CD14-positive monocyte (primary cell): ENCODE data around the gene BLZF1. TPM values are rescaled to one million over a fixed set of nuclear protein-coding genes. Genes with fewer than 3 reads are reported as not detected.

Source experiments
- DNase-seq, 3 donors: peaks; one replicate each; pipeline ENCODE4 v3.0.0-alpha.2; 2011 to 2022
- H2AFZ ChIP-seq: 2 replicates; pipeline ENCODE4 v1.6.0; 2012; ENCODE audit warnings: mild to moderate bottlenecking, low read depth, low read length, inconsistent platforms; ENCODE audit not compliant: insufficient read depth, poor library complexity, severe bottlenecking
- H3K27ac ChIP-seq, 2 donors: 1 replicate in 1 of 2; 2 replicates in 1 of 2; pipeline ENCODE4 v1.5.1; 2012 to 2013; ENCODE audit warnings: low read length in 2 of 2, control low read depth in 1 of 2, inconsistent platforms in 1 of 2, low read depth in 1 of 2, mild to moderate bottlenecking in 1 of 2
- H3K27me3 ChIP-seq, 2 donors: one replicate each; pipeline versions ENCODE4 v1.6.0 to v1.6.1; 2011 to 2013; ENCODE audit warnings: low read length in 2 of 2; ENCODE audit not compliant: control insufficient read depth in 2 of 2, insufficient read depth in 2 of 2
- H3K36me3 ChIP-seq, 2 donors: replicated peaks in 1 of 2; 1 replicate in 1 of 2; 2 replicates in 1 of 2; pipeline versions ENCODE4 v1.5.1 to v1.6.1; 2012 to 2013; ENCODE audit warnings: low read length in 2 of 2, control low read depth in 1 of 2, inconsistent platforms in 1 of 2, mild to moderate bottlenecking in 1 of 2; ENCODE audit not compliant: insufficient read depth in 2 of 2, control insufficient read depth in 1 of 2
- H3K4me1 ChIP-seq, 2 donors: 1 replicate in 1 of 2; 2 replicates in 1 of 2; pipeline versions ENCODE4 v1.5.1 to v1.6.1; 2012 to 2013; ENCODE audit warnings: low read length in 2 of 2, control low read depth in 1 of 2, inconsistent platforms in 1 of 2, mild to moderate bottlenecking in 1 of 2, moderate library complexity in 1 of 2; ENCODE audit not compliant: insufficient read depth in 2 of 2, control insufficient read depth in 1 of 2
- H3K4me2 ChIP-seq: replicated peaks from 2 replicates; pipeline ENCODE3; 2012; ENCODE audit warnings: low read length, moderate library complexity, mild to moderate bottlenecking; ENCODE audit not compliant: poor library complexity, severe bottlenecking; ENCODE audit errors: extremely low read depth
- H3K4me3 ChIP-seq, 3 experiments: fragments of 200-600 bp in 1 of 3; sonication (generic) in 1 of 3; replicated peaks in 1 of 3; 1 replicate in 2 of 3; 2 replicates in 1 of 3; pipeline ENCODE4 v1.5.1; 2011 to 2013; ENCODE audit warnings: low read length in 3 of 3, mild to moderate bottlenecking in 3 of 3, control low read depth in 2 of 3, low read depth in 2 of 3, inconsistent platforms in 1 of 3, moderate library complexity in 1 of 3
- H3K79me2 ChIP-seq: 2 replicates; pipeline ENCODE4 v1.6.0; 2012; ENCODE audit warnings: mild to moderate bottlenecking, control low read depth, inconsistent platforms, low read length, moderate library complexity; ENCODE audit not compliant: insufficient read depth
- H3K9ac ChIP-seq: 2 replicates; pipeline ENCODE4 v1.6.0; 2017; ENCODE audit warnings: low read length, mild to moderate bottlenecking; ENCODE audit not compliant: insufficient read depth, poor library complexity, severe bottlenecking
- H3K9me3 ChIP-seq, 2 donors: replicated peaks in 1 of 2; 1 replicate in 1 of 2; 2 replicates in 1 of 2; pipeline versions ENCODE4 v1.5.1 to v1.6.1; 2012 to 2013; ENCODE audit warnings: low read length in 2 of 2, control low read depth in 1 of 2; ENCODE audit not compliant: control insufficient read depth in 1 of 2, insufficient read depth in 1 of 2
- H4K20me1 ChIP-seq: 2 replicates; pipeline ENCODE4 v1.6.0; 2012; ENCODE audit warnings: mild to moderate bottlenecking, low read length, control low read depth, moderate library complexity; ENCODE audit not compliant: insufficient read depth
- H3K27ac Mint-ChIP-seq, 7 donors: one replicate each; pipeline ENCODE4 v1.8.0; 2020; ENCODE audit warnings: mild to moderate bottlenecking in 7 of 7, mixed read lengths in 7 of 7, moderate library complexity in 6 of 7, inconsistent platforms in 2 of 7
- H3K27me3 Mint-ChIP-seq, 3 donors: one replicate each; pipeline ENCODE4 v1.8.0; 2021 to 2022; ENCODE audit warnings: low read depth in 3 of 3, mild to moderate bottlenecking in 3 of 3, mixed read lengths in 3 of 3, moderate library complexity in 3 of 3, inconsistent platforms in 1 of 3
- H3K36me3 Mint-ChIP-seq, 2 donors: one replicate each; pipeline ENCODE4 v1.8.0; 2020; ENCODE audit warnings: mixed read lengths in 2 of 2, inconsistent platforms in 1 of 2, mild to moderate bottlenecking in 1 of 2
- H3K4me1 Mint-ChIP-seq: one replicate; pipeline ENCODE4 v1.8.0; 2020; ENCODE audit warnings: mild to moderate bottlenecking, mixed read lengths
- H3K4me3 Mint-ChIP-seq, 2 donors: one replicate each; pipeline ENCODE4 v1.8.0; 2020; ENCODE audit warnings: mild to moderate bottlenecking in 2 of 2, mixed read lengths in 2 of 2, moderate library complexity in 1 of 2
- H3K9me3 Mint-ChIP-seq, 7 donors: one replicate each; pipeline ENCODE4 v1.8.0; 2020 to 2022; ENCODE audit warnings: mixed read lengths in 7 of 7, mild to moderate bottlenecking in 6 of 7, moderate library complexity in 6 of 7, inconsistent platforms in 2 of 7
- CTCF ChIP-seq: fragments of 200-600 bp; IDR thresholded peaks from one replicate; pipeline ENCODE4 v1.8.0; 2022; ENCODE audit warnings: antibody characterized with exemption, mild to moderate bottlenecking
- WGBS: methylation state at CpG from one replicate; pipeline ENCODE4 v1.1.5; 2013; ENCODE audit warnings: missing lambda C conversion rate; ENCODE audit not compliant: insufficient coverage; 5-methylcytosine and 5-hydroxymethylcytosine counted together
- intact Hi-C, 2 donors: fragments of 100-400 bp; cut with micrococcal nuclease; formaldehyde crosslinking; loops; one replicate each; pipeline versions ENCODE4 v1.15.0 to v1.15.1; 2023
- polyA plus RNA-seq, 3 donors: library from polyadenylated mRNA; depleted of rRNA in 1 of 3; unstranded in 2 of 3; stranded (reverse) in 1 of 3; fragments of 300-500 nt in 2 of 3; fragments of >200 nt in 1 of 3; fragmentation: Illumina TruSeq in 2 of 3; gene quantifications; 1 replicate in 2 of 3; 2 replicates in 1 of 3; pipeline ENCODE4 v1.2.3, GENCODE V29; 2012 to 2021

Gene BLZF1
- polyA plus RNA-seq, 3 donors, result 4.8 to 7.9 (median 5.5) TPM

DNA sequence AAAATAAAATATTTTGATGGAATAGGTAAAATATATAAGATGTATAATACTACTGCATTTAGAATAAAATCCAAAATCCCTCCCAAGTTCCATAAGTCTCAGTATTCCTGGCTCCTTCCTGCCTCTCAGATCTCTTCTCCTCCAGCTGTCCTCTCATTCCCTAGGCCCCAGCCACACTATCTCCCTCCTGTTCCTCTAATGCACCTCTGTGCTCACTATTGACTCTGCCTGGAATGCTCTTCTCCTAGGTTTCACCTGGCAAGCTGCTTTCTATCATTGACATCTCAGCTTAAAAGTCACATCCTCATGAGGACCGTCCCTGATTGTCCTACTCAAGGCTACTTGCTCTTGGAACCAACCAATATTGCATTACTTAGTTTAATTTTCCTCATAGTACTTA lies 7.6 kb upstream of the BLZF1 start:
- Mint-ChIP-seq H3K4me1 (no peaks in the 10 kb centered on the region), H3K9me3 (peaks cover 0 to 5% (median 5%) of the 10 kb centered on the region in 7 donors), H3K27ac (no peak overlapping the region), H3K27me3 (no peaks in the 10 kb centered on the region), H3K36me3 (peaks cover 0 to 3% of the 10 kb centered on the region in 2 donors), H3K4me3 (no peak overlapping the region)
- TF ChIP-seq CTCF, result no peak
- Histone ChIP-seq H4K20me1 (no peaks in the 10 kb centered on the region), H2AFZ (no peak overlapping the region), H3K4me1 (no peaks in the 10 kb centered on the region), H3K9me3 (peaks cover 0 to 3% of the 10 kb centered on the region in 2 donors), H3K79me2 (no peaks in the 10 kb centered on the region), H3K27ac (no peak overlapping the region), H3K4me2 (no peak overlapping the region), H3K4me3 (no peak overlapping the region), H3K9ac (no peak overlapping the region), H3K36me3 (no peaks in the 10 kb centered on the region), H3K27me3 (no peaks in the 10 kb centered on the region)
- no peak for DNase-seq
- intact Hi-C loops, result loop anchor here in 1 of 2 donors (10.0 kb wide), 2 partner anchors 256 to 534 kb away; partner anchors contain the start of genes ATP1B1 and SCYL3
- WGBS, result no CpG with 5 or more reads among the region's 1 CpG

- no peak overlapping the region for H3K4me2 ChIP-seq
- no peak for DNase-seq
- H3K27ac Mint-ChIP-seq, result no peak overlapping the region
- no peaks in the 10 kb centered on the region for H3K36me3 ChIP-seq
- no peak overlapping the region for H3K4me3 Mint-ChIP-seq
- no peak overlapping the region for H3K9ac ChIP-seq
- H3K4me3 ChIP-seq, result no peak overlapping the region
- H2AFZ ChIP-seq, result no peak overlapping the region
- H3K9me3 Mint-ChIP-seq, result peaks cover 0 to 5% (median 5%) of the 10 kb centered on the region in 7 donors
- no peak overlapping the region for H3K27ac ChIP-seq
- peaks cover 0 to 3% of the 10 kb centered on the region in 2 donors for H3K36me3 Mint-ChIP-seq
- no peaks in the 10 kb centered on the region for H3K4me1 ChIP-seq
- H3K9me3 ChIP-seq, result peaks cover 0 to 3% of the 10 kb centered on the region in 2 donors
- intact Hi-C loops, result loop anchor here in 1 of 2 donors (10.0 kb wide), 2 partner anchors 256 to 534 kb away; partner anchors contain the start of genes ATP1B1 and SCYL3
- H3K27me3 Mint-ChIP-seq, result no peaks in the 10 kb centered on the region
- no peaks in the 10 kb centered on the region for H3K4me1 Mint-ChIP-seq
- H4K20me1 ChIP-seq, result no peaks in the 10 kb centered on the region
- no peak for TF ChIP-seq CTCF
- WGBS, result 96% methylated on average over 7 of the region's 7 CpGs
- H3K27me3 ChIP-seq, result no peaks in the 10 kb centered on the region
- H3K79me2 ChIP-seq, result no peaks in the 10 kb centered on the region
Measured at GRCh38 chr1:169361281-169361680, 6.7 kb upstream of the BLZF1 start.
